SK-N-SH treated with all-trans-retinoic acid at 6 μM for 48 hours (cell line): ENCODE data around the gene NOSTRIN.

Source experiments
- ATAC-seq: fragments of 200-7000 bp; cut with Tn5 transposase; 3 replicates; pipeline ENCODE4 v1.9.1; 2020; ENCODE audit warnings: mild to moderate bottlenecking, moderate library complexity
- ARNTL ChIP-seq: fragments of 450-650 bp; formaldehyde crosslinking; IDR thresholded peaks from 2 replicates; pipeline ENCODE4 v1.5.0; 2020; ENCODE audit warnings: low read depth, mild to moderate bottlenecking, moderate library complexity, borderline replicate concordance
- BACH2 ChIP-seq: fragments of 250-450 bp; sonication (Bioruptor Pico); IDR thresholded peaks from 2 replicates; pipeline ENCODE4 v1.9.0; 2021; ENCODE audit warnings: mild to moderate bottlenecking, borderline replicate concordance
- CSDC2 ChIP-seq: fragments of 250-450 bp; sonication (Bioruptor Pico); IDR thresholded peaks from 2 replicates; pipeline ENCODE4 v1.5.0; 2020; ENCODE audit warnings: mild to moderate bottlenecking, moderate library complexity
- GLIS3 ChIP-seq: fragments of 250-450 bp; sonication (Bioruptor Pico); IDR thresholded peaks from 2 replicates; pipeline ENCODE4 v1.5.0; 2020; ENCODE audit warnings: mild to moderate bottlenecking, moderate library complexity
- ISL1 ChIP-seq: fragments of 250-450 bp; sonication (Bioruptor Pico); IDR thresholded peaks from 2 replicates; pipeline ENCODE4 v2.1.2; 2022; ENCODE audit warnings: mild to moderate bottlenecking, moderate library complexity
- OSR1 ChIP-seq: fragments of 250-450 bp; sonication (Bioruptor Pico); IDR thresholded peaks from 2 replicates; pipeline ENCODE4 v1.8.0; 2022; ENCODE audit warnings: moderate library complexity, mild to moderate bottlenecking, inconsistent platforms
- PPARA ChIP-seq: fragments of 250-450 bp; sonication (Bioruptor Pico); IDR thresholded peaks from 2 replicates; pipeline ENCODE4 v1.5.0; 2020; ENCODE audit warnings: mild to moderate bottlenecking, borderline replicate concordance
- RARB ChIP-seq: fragments of 250-450 bp; sonication (Bioruptor Pico); IDR thresholded peaks from 2 replicates; pipeline ENCODE4 v1.8.0; 2021; ENCODE audit warnings: mild to moderate bottlenecking, moderate library complexity
- SNAI2 ChIP-seq: fragments of 250-450 bp; sonication (Bioruptor Pico); IDR thresholded peaks from 2 replicates; pipeline ENCODE4 v1.5.0; 2020; ENCODE audit warnings: mild to moderate bottlenecking, moderate library complexity
- TCF4 ChIP-seq: fragments of 250-450 bp; sonication (Bioruptor Pico); IDR thresholded peaks from 2 replicates; pipeline ENCODE4 v1.8.0; 2021; ENCODE audit warnings: mild to moderate bottlenecking, moderate library complexity, borderline replicate concordance
- TOX ChIP-seq: fragments of 250-450 bp; sonication (Bioruptor Pico); IDR thresholded peaks from 2 replicates; pipeline ENCODE4 v1.8.0; 2021; ENCODE audit warnings: mild to moderate bottlenecking, moderate library complexity, borderline replicate concordance
- ZC3H10 ChIP-seq: fragments of 250-450 bp; sonication (Bioruptor Pico); IDR thresholded peaks from 2 replicates; pipeline ENCODE4 v1.5.1; 2021; ENCODE audit warnings: mild to moderate bottlenecking, moderate library complexity
- ZFP3 ChIP-seq: fragments of 250-450 bp; sonication (Bioruptor Pico); IDR thresholded peaks from 2 replicates; pipeline ENCODE4 v1.5.0; 2020; ENCODE audit warnings: mild to moderate bottlenecking, moderate library complexity
- ZFP30 ChIP-seq: fragments of 450-650 bp; formaldehyde crosslinking; IDR thresholded peaks from 2 replicates; pipeline ENCODE4 v1.5.0; 2022; ENCODE audit warnings: mild to moderate bottlenecking, moderate library complexity
- ZNF565 ChIP-seq: fragments of 450-650 bp; formaldehyde crosslinking; conservative IDR thresholded peaks from 2 replicates; pipeline ENCODE4 v1.5.0; 2020; ENCODE audit warnings: low read depth, mild to moderate bottlenecking, moderate library complexity
- ZNF70 ChIP-seq: fragments of 450-650 bp; formaldehyde crosslinking; IDR thresholded peaks from 2 replicates; pipeline ENCODE4 v1.5.0; 2020; ENCODE audit warnings: mild to moderate bottlenecking, moderate library complexity
- ZNF8 ChIP-seq: fragments of 450-650 bp; formaldehyde crosslinking; IDR thresholded peaks from 2 replicates; pipeline ENCODE4 v1.5.0; 2020; ENCODE audit warnings: mild to moderate bottlenecking, moderate library complexity
- TF ChIP-seq, protein P1 (sequence below): fragments of 250-450 bp; sonication (Bioruptor Pico); IDR thresholded peaks from 2 replicates; pipeline ENCODE4 v1.5.1; 2021; ENCODE audit warnings: mild to moderate bottlenecking, moderate library complexity
- TF ChIP-seq, protein P2 (sequence below): fragments of 250-450 bp; sonication (Bioruptor Pico); IDR thresholded peaks from 2 replicates; pipeline ENCODE4 v1.8.0; 2020; ENCODE audit warnings: mild to moderate bottlenecking, moderate library complexity, borderline replicate concordance
- TF ChIP-seq, protein P3 (sequence below): fragments of 250-450 bp; sonication (Bioruptor Pico); IDR thresholded peaks from 2 replicates; pipeline ENCODE4 v1.8.0; 2021; ENCODE audit warnings: low read depth, mild to moderate bottlenecking, moderate library complexity, borderline replicate concordance
- TF ChIP-seq, protein P4 (sequence below): fragments of 250-450 bp; sonication (Bioruptor Pico); IDR thresholded peaks from 2 replicates; pipeline ENCODE4 v1.5.0; 2020; ENCODE audit warnings: mild to moderate bottlenecking, moderate library complexity

NOSTRIN gene

DNA sequence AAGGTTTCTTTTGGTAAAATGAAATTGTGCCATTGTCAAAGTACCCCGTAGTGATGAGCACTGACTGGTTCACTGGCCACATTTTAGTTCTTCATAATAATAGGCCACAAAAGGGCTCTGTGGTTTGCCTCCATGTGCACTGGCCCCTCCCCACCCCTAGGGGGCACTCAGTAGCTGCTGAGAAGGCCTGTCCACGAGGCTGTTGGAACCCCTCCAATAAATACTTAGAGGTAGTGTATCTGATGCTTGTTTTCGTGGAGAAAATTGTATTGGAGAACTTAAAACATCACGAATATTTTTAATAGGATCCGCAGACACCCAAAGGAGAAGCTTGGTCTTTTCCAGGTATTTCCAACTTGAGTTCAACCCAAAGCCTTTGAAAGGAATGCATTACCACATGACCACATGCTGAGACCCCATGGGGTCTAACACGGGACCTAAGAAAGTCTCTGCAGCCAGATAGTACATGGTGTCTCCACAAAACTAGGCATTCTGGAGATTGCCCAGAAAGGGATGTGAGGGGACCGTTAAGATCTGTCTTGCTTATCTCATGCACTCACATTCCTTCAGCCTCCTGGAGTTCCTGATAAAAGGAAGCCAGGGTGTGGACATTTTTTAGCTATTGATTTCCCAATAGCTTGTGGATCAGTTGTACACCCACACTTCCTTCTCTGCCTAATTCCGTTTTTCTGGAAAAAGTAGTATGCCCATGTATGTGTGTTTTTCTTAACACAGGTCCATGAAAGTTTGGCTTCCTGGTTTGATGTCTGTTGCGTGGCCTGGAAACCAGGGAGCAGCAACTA, 28.5 kb upstream of the NOSTRIN start:
- peak; percentile 87 for ATAC-seq
- no peak for TF ChIP-seq ZFP3 (CRISPR knock-in tag)
- no peak for TF ChIP-seq CSDC2 (CRISPR knock-in tag)
- no peak for TF ChIP-seq PPARA
- TF ChIP-seq OSR1: no peak
- no peak for TF ChIP-seq TCF4 (CRISPR knock-in tag)
- no peak for TF ChIP-seq SNAI2 (CRISPR knock-in tag)
- TF ChIP-seq ZNF8 (CRISPR knock-in tag): no peak
- TF ChIP-seq, protein P1, sequence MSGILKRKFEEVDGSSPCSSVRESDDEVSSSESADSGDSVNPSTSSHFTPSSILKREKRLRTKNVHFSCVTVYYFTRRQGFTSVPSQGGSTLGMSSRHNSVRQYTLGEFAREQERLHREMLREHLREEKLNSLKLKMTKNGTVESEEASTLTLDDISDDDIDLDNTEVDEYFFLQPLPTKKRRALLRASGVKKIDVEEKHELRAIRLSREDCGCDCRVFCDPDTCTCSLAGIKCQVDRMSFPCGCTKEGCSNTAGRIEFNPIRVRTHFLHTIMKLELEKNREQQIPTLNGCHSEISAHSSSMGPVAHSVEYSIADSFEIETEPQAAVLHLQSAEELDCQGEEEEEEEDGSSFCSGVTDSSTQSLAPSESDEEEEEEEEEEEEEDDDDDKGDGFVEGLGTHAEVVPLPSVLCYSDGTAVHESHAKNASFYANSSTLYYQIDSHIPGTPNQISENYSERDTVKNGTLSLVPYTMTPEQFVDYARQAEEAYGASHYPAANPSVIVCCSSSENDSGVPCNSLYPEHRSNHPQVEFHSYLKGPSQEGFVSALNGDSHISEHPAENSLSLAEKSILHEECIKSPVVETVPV: no peak
- TF ChIP-seq, protein P2, sequence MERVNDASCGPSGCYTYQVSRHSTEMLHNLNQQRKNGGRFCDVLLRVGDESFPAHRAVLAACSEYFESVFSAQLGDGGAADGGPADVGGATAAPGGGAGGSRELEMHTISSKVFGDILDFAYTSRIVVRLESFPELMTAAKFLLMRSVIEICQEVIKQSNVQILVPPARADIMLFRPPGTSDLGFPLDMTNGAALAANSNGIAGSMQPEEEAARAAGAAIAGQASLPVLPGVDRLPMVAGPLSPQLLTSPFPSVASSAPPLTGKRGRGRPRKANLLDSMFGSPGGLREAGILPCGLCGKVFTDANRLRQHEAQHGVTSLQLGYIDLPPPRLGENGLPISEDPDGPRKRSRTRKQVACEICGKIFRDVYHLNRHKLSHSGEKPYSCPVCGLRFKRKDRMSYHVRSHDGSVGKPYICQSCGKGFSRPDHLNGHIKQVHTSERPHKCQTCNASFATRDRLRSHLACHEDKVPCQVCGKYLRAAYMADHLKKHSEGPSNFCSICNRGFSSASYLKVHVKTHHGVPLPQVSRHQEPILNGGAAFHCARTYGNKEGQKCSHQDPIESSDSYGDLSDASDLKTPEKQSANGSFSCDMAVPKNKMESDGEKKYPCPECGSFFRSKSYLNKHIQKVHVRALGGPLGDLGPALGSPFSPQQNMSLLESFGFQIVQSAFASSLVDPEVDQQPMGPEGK (CRISPR knock-in tag): no peak
- TF ChIP-seq ARNTL (CRISPR knock-in tag): no peak
- TF ChIP-seq, protein P3, sequence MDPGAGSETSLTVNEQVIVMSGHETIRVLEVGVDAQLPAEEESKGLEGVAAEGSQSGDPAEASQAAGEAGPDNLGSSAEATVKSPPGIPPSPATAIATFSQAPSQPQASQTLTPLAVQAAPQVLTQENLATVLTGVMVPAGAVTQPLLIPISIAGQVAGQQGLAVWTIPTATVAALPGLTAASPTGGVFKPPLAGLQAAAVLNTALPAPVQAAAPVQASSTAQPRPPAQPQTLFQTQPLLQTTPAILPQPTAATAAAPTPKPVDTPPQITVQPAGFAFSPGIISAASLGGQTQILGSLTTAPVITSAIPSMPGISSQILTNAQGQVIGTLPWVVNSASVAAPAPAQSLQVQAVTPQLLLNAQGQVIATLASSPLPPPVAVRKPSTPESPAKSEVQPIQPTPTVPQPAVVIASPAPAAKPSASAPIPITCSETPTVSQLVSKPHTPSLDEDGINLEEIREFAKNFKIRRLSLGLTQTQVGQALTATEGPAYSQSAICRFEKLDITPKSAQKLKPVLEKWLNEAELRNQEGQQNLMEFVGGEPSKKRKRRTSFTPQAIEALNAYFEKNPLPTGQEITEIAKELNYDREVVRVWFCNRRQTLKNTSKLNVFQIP: no peak
- TF ChIP-seq ISL1: no peak
- no peak for TF ChIP-seq GLIS3 (CRISPR knock-in tag)
- no peak for TF ChIP-seq RARB (CRISPR knock-in tag)
- TF ChIP-seq BACH2 (CRISPR knock-in tag): no peak
- TF ChIP-seq, protein P4, sequence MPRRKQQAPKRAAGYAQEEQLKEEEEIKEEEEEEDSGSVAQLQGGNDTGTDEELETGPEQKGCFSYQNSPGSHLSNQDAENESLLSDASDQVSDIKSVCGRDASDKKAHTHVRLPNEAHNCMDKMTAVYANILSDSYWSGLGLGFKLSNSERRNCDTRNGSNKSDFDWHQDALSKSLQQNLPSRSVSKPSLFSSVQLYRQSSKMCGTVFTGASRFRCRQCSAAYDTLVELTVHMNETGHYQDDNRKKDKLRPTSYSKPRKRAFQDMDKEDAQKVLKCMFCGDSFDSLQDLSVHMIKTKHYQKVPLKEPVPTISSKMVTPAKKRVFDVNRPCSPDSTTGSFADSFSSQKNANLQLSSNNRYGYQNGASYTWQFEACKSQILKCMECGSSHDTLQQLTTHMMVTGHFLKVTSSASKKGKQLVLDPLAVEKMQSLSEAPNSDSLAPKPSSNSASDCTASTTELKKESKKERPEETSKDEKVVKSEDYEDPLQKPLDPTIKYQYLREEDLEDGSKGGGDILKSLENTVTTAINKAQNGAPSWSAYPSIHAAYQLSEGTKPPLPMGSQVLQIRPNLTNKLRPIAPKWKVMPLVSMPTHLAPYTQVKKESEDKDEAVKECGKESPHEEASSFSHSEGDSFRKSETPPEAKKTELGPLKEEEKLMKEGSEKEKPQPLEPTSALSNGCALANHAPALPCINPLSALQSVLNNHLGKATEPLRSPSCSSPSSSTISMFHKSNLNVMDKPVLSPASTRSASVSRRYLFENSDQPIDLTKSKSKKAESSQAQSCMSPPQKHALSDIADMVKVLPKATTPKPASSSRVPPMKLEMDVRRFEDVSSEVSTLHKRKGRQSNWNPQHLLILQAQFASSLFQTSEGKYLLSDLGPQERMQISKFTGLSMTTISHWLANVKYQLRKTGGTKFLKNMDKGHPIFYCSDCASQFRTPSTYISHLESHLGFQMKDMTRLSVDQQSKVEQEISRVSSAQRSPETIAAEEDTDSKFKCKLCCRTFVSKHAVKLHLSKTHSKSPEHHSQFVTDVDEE (CRISPR knock-in tag): no peak
- no peak for TF ChIP-seq ZNF565
- no peak for TF ChIP-seq TOX (CRISPR knock-in tag)
- no peak for TF ChIP-seq ZFP30 (CRISPR knock-in tag)
- no peak for TF ChIP-seq ZC3H10 (CRISPR knock-in tag)

DNA sequence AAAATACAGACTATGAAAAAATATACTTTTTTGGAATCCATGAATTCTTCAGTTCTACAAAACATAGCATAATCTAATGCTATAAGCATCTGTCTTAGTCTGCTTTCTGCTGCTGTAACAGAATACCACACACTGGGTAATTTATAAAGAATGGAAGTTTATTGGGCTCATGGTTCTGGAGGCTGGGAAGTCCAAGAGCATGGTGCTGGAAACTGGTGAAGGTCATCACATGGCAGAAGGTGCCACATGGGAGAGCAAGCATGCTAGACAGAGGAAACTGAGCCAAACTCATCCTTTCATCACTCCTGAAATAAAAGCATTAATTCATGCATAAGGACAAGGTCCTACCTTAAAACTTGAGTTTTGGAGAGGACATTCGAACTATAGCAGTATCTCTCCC, 26.6 kb upstream of the NOSTRIN start:
- no peak for ATAC-seq
- TF ChIP-seq, protein P1: no peak
- TF ChIP-seq OSR1 (no peak), CSDC2 (CRISPR knock-in tag) (no peak), BACH2 (CRISPR knock-in tag) (no peak)

DNA sequence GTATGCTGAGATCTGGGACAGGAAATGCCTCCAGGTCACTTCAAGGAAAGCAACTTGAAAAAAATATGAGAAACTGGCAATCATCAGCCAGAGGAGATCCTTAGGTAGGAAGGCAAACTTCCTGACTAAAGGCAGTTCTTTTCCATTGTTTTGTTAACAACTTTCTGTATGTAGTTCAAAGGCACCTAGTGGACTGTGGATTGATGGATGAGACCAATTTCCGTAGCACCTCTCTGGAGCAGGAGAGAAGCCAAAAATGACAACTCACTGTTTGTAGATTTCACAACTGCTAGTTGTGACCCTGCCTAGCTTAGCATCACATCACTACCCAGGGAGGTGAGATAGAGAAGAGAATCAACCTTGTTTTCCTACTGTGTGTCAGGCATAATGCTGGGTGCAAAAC, 21.8 kb upstream of the NOSTRIN start:
- ATAC-seq: no peak

More for the DNA sequence above, 21.8 kb upstream of the NOSTRIN start:
- TF ChIP-seq ZNF70 (CRISPR knock-in tag) (no peak), ZFP30 (CRISPR knock-in tag) (no peak), GLIS3 (CRISPR knock-in tag) (no peak), CSDC2 (CRISPR knock-in tag) (no peak), ZNF8 (CRISPR knock-in tag) (no peak), ZFP3 (CRISPR knock-in tag) (no peak), ARNTL (CRISPR knock-in tag) (no peak)
- TF ChIP-seq, protein P3: no peak
